Neuronal stem cell (in vitro differentiated cells): Measurements from ENCODE around the gene TGFBR3L.

ENCODE experiments used
- DNase-seq: peaks from one replicate; pipeline ENCODE4 v3.0.0-alpha.2; 2013; ENCODE audit warnings: low spot score
- H2AFZ ChIP-seq: one replicate; pipeline ENCODE4 v1.6.1; 2013; ENCODE audit warnings: mild to moderate bottlenecking, low read length, inconsistent platforms
- H2AK5ac ChIP-seq: 2 replicates; pipeline ENCODE4 v1.6.1; 2013; ENCODE audit warnings: low read depth, mild to moderate bottlenecking, inconsistent platforms, low read length, moderate library complexity, mixed read lengths
- H2BK120ac ChIP-seq: 2 replicates; pipeline ENCODE4 v1.6.1; 2013; ENCODE audit warnings: low read depth, mild to moderate bottlenecking, inconsistent platforms, low read length, moderate library complexity, mixed read lengths
- H2BK12ac ChIP-seq: one replicate; pipeline ENCODE4 v1.6.1; 2013; ENCODE audit warnings: low read length, inconsistent platforms
- H2BK15ac ChIP-seq: 2 replicates; pipeline ENCODE4 v1.6.1; 2013; ENCODE audit warnings: mild to moderate bottlenecking, low read length, inconsistent platforms, mixed read lengths
- H2BK5ac ChIP-seq: one replicate; pipeline ENCODE4 v1.6.1; 2013; ENCODE audit warnings: inconsistent platforms, mild to moderate bottlenecking, low read length, moderate library complexity
- H3K14ac ChIP-seq: one replicate; pipeline ENCODE4 v1.6.1; 2013; ENCODE audit warnings: low read length, inconsistent platforms
- H3K18ac ChIP-seq: 2 replicates; pipeline ENCODE4 v1.6.1; 2013; ENCODE audit warnings: low read length, inconsistent platforms
- H3K23ac ChIP-seq: 2 replicates; pipeline ENCODE4 v1.6.1; 2013; ENCODE audit warnings: low read depth, mild to moderate bottlenecking, mixed read lengths, low read length, inconsistent platforms; ENCODE audit not compliant: poor library complexity
- H3K27ac ChIP-seq: replicated peaks from 3 replicates; pipeline ENCODE4 v1.5.1; 2013; ENCODE audit warnings: low read length, inconsistent platforms
- H3K27me3 ChIP-seq, 3 experiments: 2 replicates each; pipeline ENCODE4 v1.6.1; 2013; ENCODE audit warnings: low read length in 3 of 3, mild to moderate bottlenecking in 2 of 3, inconsistent platforms in 1 of 3, low read depth in 1 of 3, mixed read lengths in 1 of 3, moderate library complexity in 1 of 3; ENCODE audit not compliant: control insufficient read depth in 3 of 3, insufficient read depth in 3 of 3
- H3K36me3 ChIP-seq, 2 donors: replicated peaks in 1 of 2; 2 replicates each; pipeline ENCODE4 v1.6.1; 2013; ENCODE audit warnings: low read length in 2 of 2; ENCODE audit not compliant: control insufficient read depth in 2 of 2, insufficient read depth in 2 of 2
- H3K4ac ChIP-seq: 2 replicates; pipeline ENCODE4 v1.6.1; 2013; ENCODE audit warnings: inconsistent platforms, mild to moderate bottlenecking, low read length, moderate library complexity
- H3K4me1 ChIP-seq, 2 donors: 1 replicate in 1 of 2; 2 replicates in 1 of 2; pipeline ENCODE4 v1.6.1; 2013; ENCODE audit warnings: low read length in 2 of 2, low read depth in 1 of 2; ENCODE audit not compliant: control insufficient read depth in 2 of 2, insufficient read depth in 1 of 2
- H3K4me2 ChIP-seq: one replicate; pipeline ENCODE4 v1.6.1; 2013; ENCODE audit warnings: mild to moderate bottlenecking, low read length, inconsistent platforms; ENCODE audit not compliant: insufficient read depth, poor library complexity, severe bottlenecking
- H3K4me3 ChIP-seq, 2 donors: 2 replicates each; pipeline ENCODE4 v1.5.1; 2013; ENCODE audit warnings: low read length in 2 of 2, mild to moderate bottlenecking in 2 of 2, inconsistent platforms in 1 of 2, moderate library complexity in 1 of 2
- H3K79me1 ChIP-seq: one replicate; pipeline ENCODE4 v1.6.1; 2013; ENCODE audit warnings: low read depth, mild to moderate bottlenecking, inconsistent platforms, low read length, moderate library complexity
- H3K9ac ChIP-seq: one replicate; pipeline ENCODE4 v1.6.1; 2013; ENCODE audit warnings: mild to moderate bottlenecking, low read depth, low read length, inconsistent platforms; ENCODE audit not compliant: poor library complexity
- H3K9me3 ChIP-seq, 2 donors: replicated peaks in 1 of 2; 2 replicates each; pipeline versions ENCODE3 to v1.6.1; 2013; ENCODE audit warnings: low read length in 2 of 2, mild to moderate bottlenecking in 2 of 2, inconsistent platforms in 1 of 2, low read depth in 1 of 2, mixed read lengths in 1 of 2, moderate library complexity in 1 of 2; ENCODE audit not compliant: control insufficient read depth in 2 of 2, insufficient read depth in 1 of 2
- H4K8ac ChIP-seq: one replicate; pipeline ENCODE4 v1.6.1; 2013; ENCODE audit warnings: low read depth, mild to moderate bottlenecking, inconsistent platforms, low read length, moderate library complexity
- H4K91ac ChIP-seq: one replicate; pipeline ENCODE4 v1.6.1; 2013; ENCODE audit warnings: low read length, low read depth, mild to moderate bottlenecking, inconsistent platforms; ENCODE audit not compliant: poor library complexity
- WGBS, 2 donors: extraction: QIAGEN DNeasy Blood & Tissue Kit; methylation state at CpG; one replicate each; pipeline ENCODE4 v1.1.7; 2013; ENCODE audit warnings: missing lambda C conversion rate in 2 of 2, mixed read lengths in 1 of 2; ENCODE audit not compliant: insufficient read length in 2 of 2, insufficient replicate concordance in 1 of 2; ENCODE audit errors: extremely low coverage in 2 of 2; 5-methylcytosine and 5-hydroxymethylcytosine counted together

The TGFBR3L gene

GRCh38 chr19:7881910-7882309, 32.7 kb upstream of the TGFBR3L start:
- Histone ChIP-seq H3K79me1 (no peaks in the 10 kb centered on the region), H2BK120ac (no peak overlapping the region), H3K9ac (no peak overlapping the region), H2AK5ac (no peak overlapping the region), H3K27me3 (peaks cover 0 to 10% (median 0%) of the 10 kb centered on the region in 3 experiments), H2BK12ac (no peak overlapping the region), H2BK15ac (no peak overlapping the region), H3K4me2 (no peak overlapping the region), H3K4me3 (no peak overlapping the region), H3K18ac (no peak overlapping the region), H3K9me3 (no peaks in the 10 kb centered on the region), H4K8ac (no peak overlapping the region), H3K14ac (no peak overlapping the region), H3K4ac (no peak overlapping the region), H3K4me1 (no peaks in the 10 kb centered on the region), H4K91ac (no peak overlapping the region), H2BK5ac (no peak overlapping the region), H3K27ac (no peak overlapping the region), H2AFZ (no peak overlapping the region), H3K23ac (no peak overlapping the region), H3K36me3 (no peaks in the 10 kb centered on the region)
- no peak for DNase-seq
- no CpG with 5 or more reads among the region's 3 CpGs for WGBS, 2 donors

DNA sequence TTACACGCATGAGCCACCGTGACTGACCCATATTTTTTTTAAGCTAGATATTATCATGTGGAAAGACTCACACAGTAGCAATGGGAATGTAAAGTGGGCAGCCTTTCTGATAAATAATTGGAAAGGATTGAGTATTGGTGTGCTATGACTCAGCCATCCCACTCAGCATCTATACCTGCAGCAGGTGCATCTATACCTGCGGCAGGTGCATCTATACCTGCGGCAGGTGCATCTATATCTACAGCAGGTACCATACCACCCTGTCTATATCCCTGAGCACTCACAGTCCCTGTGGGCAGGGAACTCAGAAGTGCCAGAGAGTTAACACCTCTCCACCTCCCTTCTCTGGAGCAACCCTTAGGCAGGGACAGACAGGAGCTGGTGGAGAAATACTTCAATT, 31.5 kb upstream of the TGFBR3L start:
- Histone ChIP-seq H3K14ac (no peak overlapping the region), H2BK5ac (no peak overlapping the region), H2AFZ (no peak overlapping the region), H3K4me1 (no peaks in the 10 kb centered on the region), H4K8ac (no peak overlapping the region), H2BK12ac (no peak overlapping the region), H2AK5ac (no peak overlapping the region), H2BK120ac (no peak overlapping the region), H3K18ac (no peak overlapping the region), H3K9me3 (no peaks in the 10 kb centered on the region), H4K91ac (no peak overlapping the region), H3K4me2 (no peak overlapping the region), H3K79me1 (no peaks in the 10 kb centered on the region), H3K4me3 (no peak overlapping the region), H3K27me3 (peaks cover 0 to 20% (median 8%) of the 10 kb centered on the region in 3 experiments), H3K27ac (no peak overlapping the region), H3K36me3 (no peaks in the 10 kb centered on the region), H3K9ac (no peak overlapping the region), H2BK15ac (no peak overlapping the region), H3K23ac (no peak overlapping the region), H3K4ac (no peak overlapping the region)
- DNase-seq: no peak
- WGBS, 2 donors: no CpG with 5 or more reads among the region's 4 CpGs

GRCh38 chr19:7883796-7884570, 30.6 kb upstream of the TGFBR3L start:
- no peak overlapping the region for H2BK15ac ChIP-seq
- H4K8ac ChIP-seq: no peak overlapping the region
- H3K4me3 ChIP-seq: no peak overlapping the region
- H3K27me3 ChIP-seq: peaks cover 0 to 29% (median 15%) of the 10 kb centered on the region in 3 experiments
- peaks cover 0 to 3% of the 10 kb centered on the region in 2 donors for H3K4me1 ChIP-seq
- H2AFZ ChIP-seq: no peak overlapping the region
- no peak overlapping the region for H3K9ac ChIP-seq
- no peak overlapping the region for H2BK5ac ChIP-seq
- no peak overlapping the region for H3K4ac ChIP-seq
- no peaks in the 10 kb centered on the region for H3K9me3 ChIP-seq
- H2BK120ac ChIP-seq: no peak overlapping the region
- H3K27ac ChIP-seq: no peak overlapping the region
- no peak for DNase-seq
- no peak overlapping the region for H2BK12ac ChIP-seq
- no peak overlapping the region for H4K91ac ChIP-seq
- H3K36me3 ChIP-seq: no peaks in the 10 kb centered on the region
- no peak overlapping the region for H3K18ac ChIP-seq
- no peak overlapping the region for H3K4me2 ChIP-seq
- H3K14ac ChIP-seq: no peak overlapping the region
- no peak overlapping the region for H2AK5ac ChIP-seq
- H3K23ac ChIP-seq: no peak overlapping the region
- no CpG with 5 or more reads among the region's 2 CpGs for WGBS, 2 donors
- no peaks in the 10 kb centered on the region for H3K79me1 ChIP-seq

DNA sequence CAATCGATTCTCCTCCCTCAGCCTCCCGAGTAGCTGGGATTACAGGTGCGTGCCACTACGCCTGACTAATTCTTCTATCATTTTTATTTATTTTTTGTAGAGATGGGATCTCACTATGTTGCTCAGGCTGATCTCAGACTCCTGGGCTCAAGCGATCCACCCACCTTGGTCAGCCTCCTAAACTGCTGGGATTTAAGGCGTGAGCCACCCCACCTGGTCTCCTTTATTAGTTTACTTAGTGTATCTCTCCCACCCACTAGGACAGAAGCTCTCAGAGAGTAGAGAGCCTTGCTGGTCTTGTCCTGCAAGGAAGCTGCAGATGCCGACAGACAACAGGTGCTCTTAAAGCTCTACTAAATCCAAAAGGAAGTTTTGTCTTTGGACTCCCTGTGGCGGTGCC, 28.8 kb upstream of the TGFBR3L start:
- no peak overlapping the region for H3K27ac ChIP-seq
- H3K4me1 ChIP-seq: peaks cover 0 to 3% of the 10 kb centered on the region in 2 donors
- no peak overlapping the region for H2BK5ac ChIP-seq
- H2BK120ac ChIP-seq: no peak overlapping the region
- no peaks in the 10 kb centered on the region for H3K9me3 ChIP-seq
- no peak overlapping the region for H3K4me2 ChIP-seq
- H3K14ac ChIP-seq: no peak overlapping the region
- H2BK15ac ChIP-seq: no peak overlapping the region
- no peak overlapping the region for H4K8ac ChIP-seq
- no peak overlapping the region for H3K4me3 ChIP-seq
- no peak overlapping the region for H3K18ac ChIP-seq
- H3K79me1 ChIP-seq: no peaks in the 10 kb centered on the region
- DNase-seq: no peak
- no peak overlapping the region for H2AFZ ChIP-seq
- H3K4ac ChIP-seq: no peak overlapping the region
- no peak overlapping the region for H3K23ac ChIP-seq
- H2AK5ac ChIP-seq: no peak overlapping the region
- no peak overlapping the region for H3K9ac ChIP-seq
- no peaks in the 10 kb centered on the region for H3K36me3 ChIP-seq
- no peak overlapping the region for H4K91ac ChIP-seq
- peaks cover 0 to 41% (median 19%) of the 10 kb centered on the region in 3 experiments for H3K27me3 ChIP-seq
- no CpG with 5 or more reads among the region's 8 CpGs for WGBS, 2 donors
- H2BK12ac ChIP-seq: no peak overlapping the region
